Measurements from ENCODE around the gene DENND10.

GRCh38 chr10:119078422-119079179 lies 25.3 kb upstream of the DENND10 start:
- TF ChIP-seq POLR2A (IDR thresholded peaks at IDR 0.05) (no peak), CTCF (IDR thresholded peaks at IDR 0.05 in 4 of 5, conservative IDR thresholded peaks at IDR 0.05 in 1 of 5) (no peak)

All from gastrocnemius medialis (tissue), 4 donors.